ENCODE data around the gene SHB.

The SHB gene

GRCh38 chr9:38062498-38063362 lies 6.3 kb downstream of the SHB start:
- no peak overlapping the region for H3K27ac ChIP-seq
- TF ChIP-seq, protein P1, sequence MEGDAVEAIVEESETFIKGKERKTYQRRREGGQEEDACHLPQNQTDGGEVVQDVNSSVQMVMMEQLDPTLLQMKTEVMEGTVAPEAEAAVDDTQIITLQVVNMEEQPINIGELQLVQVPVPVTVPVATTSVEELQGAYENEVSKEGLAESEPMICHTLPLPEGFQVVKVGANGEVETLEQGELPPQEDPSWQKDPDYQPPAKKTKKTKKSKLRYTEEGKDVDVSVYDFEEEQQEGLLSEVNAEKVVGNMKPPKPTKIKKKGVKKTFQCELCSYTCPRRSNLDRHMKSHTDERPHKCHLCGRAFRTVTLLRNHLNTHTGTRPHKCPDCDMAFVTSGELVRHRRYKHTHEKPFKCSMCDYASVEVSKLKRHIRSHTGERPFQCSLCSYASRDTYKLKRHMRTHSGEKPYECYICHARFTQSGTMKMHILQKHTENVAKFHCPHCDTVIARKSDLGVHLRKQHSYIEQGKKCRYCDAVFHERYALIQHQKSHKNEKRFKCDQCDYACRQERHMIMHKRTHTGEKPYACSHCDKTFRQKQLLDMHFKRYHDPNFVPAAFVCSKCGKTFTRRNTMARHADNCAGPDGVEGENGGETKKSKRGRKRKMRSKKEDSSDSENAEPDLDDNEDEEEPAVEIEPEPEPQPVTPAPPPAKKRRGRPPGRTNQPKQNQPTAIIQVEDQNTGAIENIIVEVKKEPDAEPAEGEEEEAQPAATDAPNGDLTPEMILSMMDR (conservative IDR thresholded peaks at IDR 0.05), result no peak

- H3K27ac ChIP-seq, result no peak overlapping the region
- TF ChIP-seq, protein P1 (conservative IDR thresholded peaks at IDR 0.05), result no peak
Measured at GRCh38 chr9:38062106-38062497, 6.9 kb downstream of the SHB start.

DNA sequence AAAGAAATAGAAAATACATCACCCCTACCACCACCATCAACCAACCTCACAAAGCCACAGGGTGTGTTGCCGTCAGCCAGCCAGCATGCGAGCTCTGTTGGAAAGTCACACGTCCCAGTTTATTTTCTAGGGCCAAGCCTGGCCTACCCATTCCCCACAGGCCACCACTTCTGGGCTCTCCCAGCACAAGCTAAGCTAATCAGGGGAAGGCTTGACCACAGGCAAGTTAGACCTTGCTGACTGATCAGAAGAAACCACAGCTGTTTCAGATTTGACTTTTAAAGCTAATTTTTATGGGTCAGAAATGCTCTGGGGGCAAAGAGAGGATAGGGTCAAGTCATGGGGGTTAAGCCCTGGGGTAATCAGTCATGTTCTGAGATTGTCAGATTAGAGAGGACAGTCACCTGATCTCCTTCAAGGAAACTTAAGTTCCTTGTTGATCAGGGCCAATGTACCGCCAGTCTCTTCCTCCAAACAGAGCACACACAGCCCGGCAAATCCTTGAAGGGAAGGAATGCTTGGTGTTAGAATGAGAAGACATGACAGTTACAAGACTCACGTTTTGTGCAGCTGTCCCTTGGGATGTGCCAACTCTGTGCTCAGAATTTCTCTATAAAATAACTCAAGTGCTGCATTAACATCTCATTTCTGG lies 7.6 kb downstream of the SHB start:
- TF ChIP-seq, protein P1 (conservative IDR thresholded peaks at IDR 0.05), result no peak
- H3K27ac ChIP-seq, result no peak overlapping the region

GRCh38 chr9:38060681-38061080 lies 8.3 kb downstream of the SHB start:
- TF ChIP-seq, protein P1 (conservative IDR thresholded peaks at IDR 0.05), result no peak
- no peak overlapping the region for H3K27ac ChIP-seq

GRCh38 chr9:38059233-38059936 lies 9.6 kb downstream of the SHB start:
- H3K27ac ChIP-seq, result no peak overlapping the region
- TF ChIP-seq, protein P1 (conservative IDR thresholded peaks at IDR 0.05), result no peak

DNA sequence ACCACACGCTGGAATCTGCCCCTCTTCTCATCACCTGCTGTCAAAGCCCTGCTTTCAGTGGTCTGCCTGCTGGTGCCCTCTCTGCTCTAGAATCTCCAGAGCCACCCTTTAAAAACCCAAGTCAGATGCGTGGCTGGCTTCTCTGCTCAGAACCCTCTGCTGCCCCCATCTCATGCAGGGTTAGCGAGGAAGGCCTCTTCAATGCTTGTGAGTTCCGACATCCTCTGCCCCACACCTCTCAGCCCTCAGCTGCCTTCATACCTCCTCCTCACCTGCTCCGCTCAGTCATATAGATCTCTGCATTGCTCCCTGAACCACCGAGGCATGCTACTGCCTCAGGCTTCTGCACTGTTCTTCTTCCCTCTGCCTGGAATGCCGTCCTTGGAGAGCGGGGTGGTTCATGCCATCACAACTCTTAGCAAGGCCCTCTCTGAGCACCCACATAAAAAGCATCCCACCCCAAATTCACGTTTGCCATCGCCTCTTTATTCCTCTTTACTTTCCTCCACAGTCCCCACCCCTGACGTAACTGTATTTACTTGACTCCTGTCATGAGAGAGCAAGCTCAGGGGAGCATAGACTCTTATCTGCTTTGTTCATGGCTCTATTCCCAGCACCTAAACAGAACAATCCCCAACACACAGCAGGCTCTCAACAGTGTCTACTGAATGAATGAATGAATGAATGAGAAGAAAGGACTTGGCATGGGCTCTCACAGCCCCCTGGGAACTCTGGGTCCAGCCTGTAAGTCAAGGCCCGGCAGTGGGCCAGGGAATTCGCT lies 10.4 kb downstream of the SHB start:
- H3K27ac ChIP-seq, result no peak overlapping the region
- TF ChIP-seq, protein P1 (conservative IDR thresholded peaks at IDR 0.05), result no peak
